Measurements from ENCODE around the gene CHRM5. TPM values are rescaled to one million over a fixed set of nuclear protein-coding genes. Genes with fewer than 3 reads are reported as not detected.

CHRM5 gene
- total RNA-seq, 1 experiment from 2014 or later = not detected

- no peaks in the 10 kb centered on the region for H3K79me2 ChIP-seq (ENCODE audit: low read depth)
- CTCF ChIA-PET = interaction anchor here (0.6 kb wide), 1 partner anchor 150 kb away, joined by 4 read pairs; the partner anchor contains the start of gene KATNBL1
- no peaks in the 10 kb centered on the region for H3K27me3 ChIP-seq (ENCODE audit: insufficient read depth, low read depth)
- intact Hi-C loops (cut with micrococcal nuclease; ENCODE audit: unreplicated experiment) = no loop called here
- H3K9me3 ChIP-seq (ENCODE audit: insufficient read depth, low read depth) = no peaks in the 10 kb centered on the region
- no TSS peak for BruUV-seq (replicated peaks)
- H4K20me1 ChIP-seq (ENCODE audit: insufficient read depth) = no peaks in the 10 kb centered on the region
- no peak overlapping the region for H3K27ac ChIP-seq
- H3K4me2 ChIP-seq = no peak overlapping the region
- no peak for DNase-seq
- H3K4me3 ChIP-seq = no peak overlapping the region
- no peak overlapping the region for H2AFZ ChIP-seq
- H3K36me3 ChIP-seq (ENCODE audit: low read depth) = no peaks in the 10 kb centered on the region
- TF ChIP-seq CTCF (conservative IDR thresholded peaks at IDR 0.05) = no peak
- no peaks in the 10 kb centered on the region for H3K9me2 ChIP-seq (ENCODE audit: insufficient read depth)
- no peaks in the 10 kb centered on the region for H3F3A ChIP-seq (ENCODE audit: insufficient read depth, low read depth)
- H3K4me1 ChIP-seq (replicated peaks; ENCODE audit: insufficient read depth) = no peaks in the 10 kb centered on the region
- POLR2A ChIA-PET (ENCODE audit: unreplicated experiment) = no interaction called here
These were observed 91.6 kb downstream of the CHRM5 start for GRCh38 chr15:34059946-34060345.

GRCh38 chr15:34064438-34064837, 96.1 kb downstream of the CHRM5 start:
- Histone ChIP-seq H3K9me3 (ENCODE audit: insufficient read depth, low read depth) (no peaks in the 10 kb centered on the region), H4K20me1 (ENCODE audit: insufficient read depth) (no peaks in the 10 kb centered on the region), H3K27ac (no peak overlapping the region), H3K79me2 (ENCODE audit: low read depth) (no peaks in the 10 kb centered on the region), H3K9me2 (ENCODE audit: insufficient read depth) (no peaks in the 10 kb centered on the region), H3K4me1 (replicated peaks; ENCODE audit: insufficient read depth) (no peaks in the 10 kb centered on the region), H2AFZ (no peak overlapping the region), H3K4me3 (no peak overlapping the region), H3K4me2 (no peak overlapping the region), H3K36me3 (ENCODE audit: low read depth) (no peaks in the 10 kb centered on the region), H3F3A (ENCODE audit: insufficient read depth, low read depth) (no peaks in the 10 kb centered on the region), H3K27me3 (ENCODE audit: insufficient read depth, low read depth) (no peaks in the 10 kb centered on the region)
- intact Hi-C loops (cut with micrococcal nuclease; ENCODE audit: unreplicated experiment) = no loop called here
- TF ChIP-seq CTCF (conservative IDR thresholded peaks at IDR 0.05) = no peak
- no peak for TF ChIP-seq EZH2 (IDR thresholded peaks at IDR 0.05; ENCODE audit: low read depth)
- CTCF ChIA-PET = interaction anchor here (0.6 kb wide), 1 partner anchor 365 kb away, joined by 7 read pairs; no protein-coding TSS in a partner anchor
- no peak for DNase-seq
- no TSS peak for BruUV-seq (replicated peaks)
- POLR2A ChIA-PET (ENCODE audit: unreplicated experiment) = no interaction called here

- H3F3A ChIP-seq (ENCODE audit: insufficient read depth, low read depth) = no peaks in the 10 kb centered on the region
- no peaks in the 10 kb centered on the region for H3K9me3 ChIP-seq (ENCODE audit: insufficient read depth, low read depth)
- no peaks in the 10 kb centered on the region for H3K79me2 ChIP-seq (ENCODE audit: low read depth)
- no peak for DNase-seq
- TF ChIP-seq EZH2 (IDR thresholded peaks at IDR 0.05; ENCODE audit: low read depth) (no peak), CTCF (conservative IDR thresholded peaks at IDR 0.05) (no peak)
- CTCF ChIA-PET = no interaction called here
- no peak overlapping the region for H3K27ac ChIP-seq
- H2AFZ ChIP-seq = no peak overlapping the region
- H3K36me3 ChIP-seq (ENCODE audit: low read depth) = no peaks in the 10 kb centered on the region
- H3K4me2 ChIP-seq = no peak overlapping the region
- H3K4me1 ChIP-seq (replicated peaks; ENCODE audit: insufficient read depth) = no peaks in the 10 kb centered on the region
- POLR2A ChIA-PET (ENCODE audit: unreplicated experiment) = no interaction called here
- no peaks in the 10 kb centered on the region for H3K27me3 ChIP-seq (ENCODE audit: insufficient read depth, low read depth)
- no peaks in the 10 kb centered on the region for H4K20me1 ChIP-seq (ENCODE audit: insufficient read depth)
- BruUV-seq (replicated peaks) = no TSS peak
- H3K4me3 ChIP-seq = no peak overlapping the region
- intact Hi-C loops (cut with micrococcal nuclease; ENCODE audit: unreplicated experiment) = no loop called here
- no peaks in the 10 kb centered on the region for H3K9me2 ChIP-seq (ENCODE audit: insufficient read depth)
These were observed 97.0 kb downstream of the CHRM5 start for GRCh38 chr15:34065261-34065660.

Data from PC-9 (cell line).